HG02870 (cell line): ENCODE data around the gene ZBTB32.
"Not testable (repeated sequence)": the region's sequence is repeated elsewhere in the genome, so short reads cannot be mapped to it uniquely, and the experiment has no call there.

Experiments
- ATAC-seq: cut with Tn5 transposase; IDR thresholded peaks from one replicate; pipeline ENCODE4 v1.9.1; 2021; ENCODE audit warnings: mild to moderate bottlenecking, moderate library complexity; ENCODE audit not compliant: unreplicated experiment

Gene ZBTB32

GRCh38 chr19:35720163-35720524 lies 15.8 kb downstream of the ZBTB32 start:
- no peak for ATAC-seq

- ATAC-seq: no peak
Observed at GRCh38 chr19:35720648-35721047, 16.3 kb downstream of the ZBTB32 start.

- ATAC-seq: no peak
Observed at GRCh38 chr19:35721374-35721773, 17.0 kb downstream of the ZBTB32 start.

GRCh38 chr19:35722461-35722860 lies 18.1 kb downstream of the ZBTB32 start:
- no peak for ATAC-seq

GRCh38 chr19:35722897-35723296 lies 18.5 kb downstream of the ZBTB32 start:
- ATAC-seq: no peak

- ATAC-seq: no peak
Observed at GRCh38 chr19:35723671-35724070, 19.3 kb downstream of the ZBTB32 start.

- not testable (repeated sequence) for ATAC-seq
Observed at GRCh38 chr19:35724132-35724531, 19.8 kb downstream of the ZBTB32 start.

- no peak for ATAC-seq
Observed at GRCh38 chr19:35724560-35724959, 20.2 kb downstream of the ZBTB32 start.

GRCh38 chr19:35725216-35725861 lies 21.0 kb downstream of the ZBTB32 start:
- ATAC-seq: no peak

GRCh38 chr19:35727053-35727955 lies 22.9 kb downstream of the ZBTB32 start:
- ATAC-seq: no peak

GRCh38 chr19:35727956-35728706 lies 23.8 kb downstream of the ZBTB32 start:
- ATAC-seq: no peak

GRCh38 chr19:35729021-35729420 lies 24.7 kb downstream of the ZBTB32 start:
- no peak for ATAC-seq

GRCh38 chr19:35729763-35730162 lies 25.4 kb downstream of the ZBTB32 start:
- no peak for ATAC-seq

- no peak for ATAC-seq
Observed at GRCh38 chr19:35730326-35730725, 26.0 kb downstream of the ZBTB32 start.

GRCh38 chr19:35731353-35731752 lies 27.0 kb downstream of the ZBTB32 start:
- ATAC-seq: no peak

- ATAC-seq: no peak
Observed at GRCh38 chr19:35731779-35732405, 27.5 kb downstream of the ZBTB32 start.

GRCh38 chr19:35732540-35733179 lies 28.3 kb downstream of the ZBTB32 start:
- ATAC-seq: no peak

GRCh38 chr19:35733180-35734125 lies 29.1 kb downstream of the ZBTB32 start:
- ATAC-seq: no peak

GRCh38 chr19:35734273-35734672 lies 29.9 kb downstream of the ZBTB32 start:
- ATAC-seq: no peak

GRCh38 chr19:35734889-35735288 lies 30.5 kb downstream of the ZBTB32 start:
- ATAC-seq: no peak
